Stomach (tissue), 9 donors: ENCODE results near the gene SCRN1. TPM values are rescaled to one million over a fixed set of nuclear protein-coding genes. Genes with fewer than 3 reads are reported as not detected.

Experiments
- DNase-seq, 2 donors: peaks; one replicate each; pipeline versions ENCODE4 v3.0.0 to v3.0.0-alpha.2; 2013 to 2019
- H3K27ac ChIP-seq, 5 donors: fragments of 200-600 bp in 4 of 5; sonication (generic) in 4 of 5; one replicate each; pipeline ENCODE4 v1.5.1; 2013 to 2019; ENCODE audit warnings: mild to moderate bottlenecking in 1 of 5, moderate library complexity in 1 of 5
- H3K27me3 ChIP-seq, 3 donors: fragments of 200-600 bp; sonication (generic); one replicate each; pipeline ENCODE4 v1.5.1; 2017 to 2019; ENCODE audit warnings: mixed run types in 1 of 3
- H3K36me3 ChIP-seq, 4 donors: fragments of 200-600 bp; sonication (generic); 1 replicate in 3 of 4; 2 replicates in 1 of 4; pipeline ENCODE4 v1.5.1; 2016 to 2019
- H3K4me1 ChIP-seq, 4 donors: fragments of 200-600 bp; sonication (generic); one replicate each; pipeline ENCODE4 v1.5.1; 2016 to 2019
- H3K4me3 ChIP-seq, 4 donors: fragments of 200-600 bp; sonication (generic) in 3 of 4; one replicate each; pipeline ENCODE4 v1.5.1; 2016 to 2019; ENCODE audit warnings: mild to moderate bottlenecking in 1 of 4
- H3K9me3 ChIP-seq, 4 donors: fragments of 200-600 bp; sonication (generic); one replicate each; pipeline ENCODE4 v1.5.1; 2016 to 2019
- EP300 ChIP-seq: sonication (generic); formaldehyde crosslinking; IDR thresholded peaks from one replicate; pipeline ENCODE4 v1.6.1; 2017; ENCODE audit warnings: antibody characterized with exemption
- POLR2A ChIP-seq, 4 donors: fragments of 450-650 bp; IDR thresholded peaks; one replicate each; pipeline ENCODE4 v1.6.1; 2016; ENCODE audit warnings: antibody characterized with exemption in 4 of 4, control low read depth in 2 of 4, mild to moderate bottlenecking in 1 of 4, moderate library complexity in 1 of 4
- POLR2AphosphoS5 ChIP-seq, 3 donors: sonication (generic); formaldehyde crosslinking; IDR thresholded peaks; one replicate each; pipeline ENCODE4 v1.6.1; 2016; ENCODE audit warnings: antibody characterized with exemption in 3 of 3
- whole genome bisulfite sequencing, 5 donors: extraction: QIAGEN DNeasy Blood & Tissue Kit in 3 of 5; methylation state at CpG; one replicate each; pipeline versions ENCODE4 v1.1.5 to v1.1.7; 2013 to 2018; 5-methylcytosine and 5-hydroxymethylcytosine counted together
- intact Hi-C: fragments of 100-400 bp; cut with DNase I; formaldehyde crosslinking; loops from one replicate; pipeline ENCODE4 v1.15.1; 2023; ENCODE audit warnings: low total_unique reads
- polyA plus RNA-seq, 3 donors: library from polyadenylated mRNA; stranded (reverse); fragments of 200-250 nt; gene quantifications; one replicate each; pipeline ENCODE4 v1.2.3, GENCODE V29; 2013
- total RNA-seq, 5 donors: library from RNA; depleted of rRNA; stranded (reverse); fragments of >200 nt; gene quantifications; one replicate each; pipeline versions ENCODE4 v1.1.0 to v1.2.3, GENCODE V29; 2014 to 2016
- TF ChIP-seq, protein P1 (sequence below), 7 experiments: fragments of 450-650 bp in 4 of 7; fragments of 200-600 bp in 3 of 7; sonication (generic) in 3 of 7; IDR thresholded peaks; one replicate each; pipeline ENCODE4 v1.5.1; 2016 to 2019; ENCODE audit warnings: antibody characterized with exemption in 7 of 7, control low read depth in 2 of 7, mild to moderate bottlenecking in 1 of 7
- donor health status: healthy with polysubstance abuse.
- donor health status: Bipolar disorder and iron deficiency.
- donor health status: healthy.

The SCRN1 gene
- total and polyA plus RNA-seq, 8 donors: 0.87 to 57.2 (median 22.9) TPM

DNA sequence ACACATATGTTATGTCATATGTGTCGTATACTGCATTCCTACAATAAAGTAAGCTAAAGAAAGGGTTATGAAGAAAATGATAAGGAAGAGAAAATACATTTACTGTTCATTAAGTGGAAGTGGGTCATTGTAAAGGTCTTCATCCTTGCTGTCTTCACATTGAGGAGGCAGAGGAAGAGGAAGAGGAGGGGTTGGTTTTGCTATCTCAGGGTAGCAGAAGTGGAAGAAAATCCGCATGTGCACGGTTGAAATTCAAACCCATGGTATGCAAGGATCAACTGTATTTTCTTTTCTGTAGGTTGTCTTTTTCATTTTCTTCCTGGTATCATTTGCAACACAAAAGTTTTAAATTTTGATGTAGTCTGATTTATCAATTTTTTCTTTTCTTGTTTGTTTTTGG is 44.9 kb upstream of the SCRN1 start:
- Histone ChIP-seq H3K27me3 (no peaks in the 10 kb centered on the region), H3K4me3 (no peak overlapping the region), H3K27ac (no peak overlapping the region), H3K9me3 (no peaks in the 10 kb centered on the region), H3K36me3 (no peaks in the 10 kb centered on the region), H3K4me1 (peaks cover 10 to 44% (median 22%) of the 10 kb centered on the region in 4 donors)
- WGBS, 5 donors: 88 to 97% (median 92%) methylated on average over 3 of the region's 3 CpGs
- no peak for DNase-seq
- TF ChIP-seq POLR2A (IDR thresholded peaks at IDR 0.05) (no peak), EP300 (no peak), POLR2AphosphoS5 (IDR thresholded peaks at IDR 0.05) (no peak)
- TF ChIP-seq, protein P1, sequence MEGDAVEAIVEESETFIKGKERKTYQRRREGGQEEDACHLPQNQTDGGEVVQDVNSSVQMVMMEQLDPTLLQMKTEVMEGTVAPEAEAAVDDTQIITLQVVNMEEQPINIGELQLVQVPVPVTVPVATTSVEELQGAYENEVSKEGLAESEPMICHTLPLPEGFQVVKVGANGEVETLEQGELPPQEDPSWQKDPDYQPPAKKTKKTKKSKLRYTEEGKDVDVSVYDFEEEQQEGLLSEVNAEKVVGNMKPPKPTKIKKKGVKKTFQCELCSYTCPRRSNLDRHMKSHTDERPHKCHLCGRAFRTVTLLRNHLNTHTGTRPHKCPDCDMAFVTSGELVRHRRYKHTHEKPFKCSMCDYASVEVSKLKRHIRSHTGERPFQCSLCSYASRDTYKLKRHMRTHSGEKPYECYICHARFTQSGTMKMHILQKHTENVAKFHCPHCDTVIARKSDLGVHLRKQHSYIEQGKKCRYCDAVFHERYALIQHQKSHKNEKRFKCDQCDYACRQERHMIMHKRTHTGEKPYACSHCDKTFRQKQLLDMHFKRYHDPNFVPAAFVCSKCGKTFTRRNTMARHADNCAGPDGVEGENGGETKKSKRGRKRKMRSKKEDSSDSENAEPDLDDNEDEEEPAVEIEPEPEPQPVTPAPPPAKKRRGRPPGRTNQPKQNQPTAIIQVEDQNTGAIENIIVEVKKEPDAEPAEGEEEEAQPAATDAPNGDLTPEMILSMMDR (IDR thresholded peaks at IDR 0.05): no peak
- intact Hi-C loops: no loop called here

GRCh38 chr7:30032310-30033125 is 42.9 kb upstream of the SCRN1 start:
- no peak overlapping the region for H3K4me3 ChIP-seq
- intact Hi-C loops: no loop called here

GRCh38 chr7:30029696-30030095 is 40.1 kb upstream of the SCRN1 start:
- peak in 1 of 2 donors; percentile 45 for DNase-seq
- Histone ChIP-seq H3K4me3 (peak overlapping the region; percentile 74 to 98 (median 94)), H3K27ac (peak overlapping the region in 2 of 5 donors; percentile 94), H3K4me1 (peaks cover 20 to 62% (median 47%) of the 10 kb centered on the region in 4 donors), H3K27me3 (no peaks in the 10 kb centered on the region), H3K36me3 (no peaks in the 10 kb centered on the region), H3K9me3 (no peaks in the 10 kb centered on the region)
- TF ChIP-seq, protein P1 (IDR thresholded peaks at IDR 0.05): no peak
- TF ChIP-seq POLR2AphosphoS5 (IDR thresholded peaks at IDR 0.05) (no peak), POLR2A (IDR thresholded peaks at IDR 0.05) (no peak), EP300 (no peak)
- intact Hi-C loops: no loop called here
- 10 to 26% (median 19%) methylated on average over 6 of the region's 6 CpGs for WGBS, 5 donors

More at GRCh38 chr7:30032310-30033125, 42.9 kb upstream of the SCRN1 start:
- no peaks in the 10 kb centered on the region for H3K27me3 ChIP-seq
- 53 to 59% (median 56%) methylated on average over 4 of the region's 4 CpGs for WGBS, 5 donors
- no peaks in the 10 kb centered on the region for H3K36me3 ChIP-seq
- H3K27ac ChIP-seq: no peak overlapping the region
- TF ChIP-seq POLR2AphosphoS5 (IDR thresholded peaks at IDR 0.05): no peak
- no peak for TF ChIP-seq POLR2A (IDR thresholded peaks at IDR 0.05)
- no peak for TF ChIP-seq EP300
- TF ChIP-seq, protein P1 (IDR thresholded peaks at IDR 0.05): no peak
- H3K9me3 ChIP-seq: no peaks in the 10 kb centered on the region
- DNase-seq: peak in 1 of 2 donors; percentile 19
- peaks cover 13 to 43% (median 30%) of the 10 kb centered on the region in 4 donors for H3K4me1 ChIP-seq

DNA sequence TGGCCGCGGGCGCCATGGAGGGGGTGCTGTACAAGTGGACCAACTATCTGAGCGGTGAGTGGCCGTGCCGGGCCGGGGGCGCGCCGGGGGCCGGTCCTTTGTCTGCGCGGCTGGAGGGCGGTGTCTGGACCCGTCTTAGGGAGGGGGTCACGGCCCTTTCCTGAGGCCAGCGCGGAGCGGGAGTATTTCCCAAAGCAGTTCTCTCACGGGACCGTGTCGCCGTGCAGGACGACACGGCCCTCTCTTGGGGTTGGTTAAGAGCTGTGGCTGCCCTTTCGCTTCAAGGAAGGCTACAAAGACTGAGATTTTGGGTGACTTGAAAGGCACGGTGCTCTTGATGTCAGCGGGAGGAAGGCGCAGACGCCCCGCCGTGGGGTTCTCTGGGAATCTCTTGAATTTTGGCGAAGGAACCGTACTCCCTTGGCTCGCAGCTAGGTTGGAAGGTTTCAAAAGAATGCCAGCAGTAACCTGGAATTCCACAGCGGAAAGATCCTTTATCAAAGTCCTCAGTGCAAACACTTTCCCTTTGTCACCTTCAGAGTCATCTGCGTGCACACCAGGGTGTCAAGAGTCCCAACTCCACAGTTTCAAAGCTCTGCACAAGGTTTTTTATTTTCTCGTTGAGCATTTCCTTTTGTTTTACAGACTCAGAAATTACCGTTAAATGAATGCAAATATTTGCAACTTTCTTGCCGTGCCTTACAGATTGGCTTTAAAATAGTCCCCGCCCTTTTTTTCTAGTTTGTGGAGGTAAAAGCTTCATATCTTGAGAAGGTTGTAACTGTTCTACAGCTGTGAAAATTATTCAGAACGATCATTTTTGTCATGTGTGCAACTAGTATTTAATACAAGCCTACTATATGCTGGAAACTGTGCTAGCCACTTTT is 39.4 kb upstream of the SCRN1 start:
- intact Hi-C loops: no loop called here
- Histone ChIP-seq H3K9me3 (no peaks in the 10 kb centered on the region), H3K36me3 (no peaks in the 10 kb centered on the region), H3K4me3 (peak overlapping the region; percentile 74 to 98 (median 94)), H3K27me3 (no peaks in the 10 kb centered on the region), H3K27ac (peak overlapping the region; percentile 89 to 94 (median 94)), H3K4me1 (peaks cover 20 to 69% (median 54%) of the 10 kb centered on the region in 4 donors)
- DNase-seq: no peak
- TF ChIP-seq POLR2A (IDR thresholded peaks at IDR 0.05) (no peak), POLR2AphosphoS5 (IDR thresholded peaks at IDR 0.05) (no peak), EP300 (no peak)
- TF ChIP-seq, protein P1 (IDR thresholded peaks at IDR 0.05): no peak
- 0 to 1% (median 0%) methylated on average over 17 to 42 of the region's 42 CpGs for WGBS, 5 donors
